T follicular helper cell (primary cell): ENCODE data around the gene CYREN.

Experiments
- DNase-seq: peaks from one replicate; pipeline ENCODE4 v3.0.0-alpha.2; 2020; ENCODE audit warnings: low read depth

CYREN gene

GRCh38 chr7:135197343-135197742, 26.8 kb upstream of the CYREN start:
- no peak for DNase-seq

- DNase-seq, result no peak
These were observed 25.6 kb upstream of the CYREN start for GRCh38 chr7:135195968-135196629.

- DNase-seq, result no peak
These were observed 24.6 kb upstream of the CYREN start for GRCh38 chr7:135195156-135195555.

- DNase-seq, result no peak
These were observed 24.1 kb upstream of the CYREN start for GRCh38 chr7:135194494-135195095.

- no peak for DNase-seq
These were observed 23.1 kb upstream of the CYREN start for GRCh38 chr7:135193615-135194081.

GRCh38 chr7:135192914-135193536, 22.5 kb upstream of the CYREN start:
- DNase-seq, result no peak

- DNase-seq, result no peak
These were observed 20.2 kb upstream of the CYREN start for GRCh38 chr7:135190703-135191102.

GRCh38 chr7:135189961-135190360, 19.5 kb upstream of the CYREN start:
- DNase-seq, result no peak

- no peak for DNase-seq
These were observed 18.7 kb upstream of the CYREN start for GRCh38 chr7:135189221-135189662.

- no peak for DNase-seq
These were observed 17.9 kb upstream of the CYREN start for GRCh38 chr7:135188298-135188984.

GRCh38 chr7:135186841-135187253, 16.3 kb upstream of the CYREN start:
- DNase-seq, result no peak

GRCh38 chr7:135186261-135186540, 15.7 kb upstream of the CYREN start:
- no peak for DNase-seq

GRCh38 chr7:135185471-135186260, 15.2 kb upstream of the CYREN start:
- no peak for DNase-seq

GRCh38 chr7:135184254-135184841, 13.8 kb upstream of the CYREN start:
- no peak for DNase-seq

GRCh38 chr7:135183478-135183877, 13.0 kb upstream of the CYREN start:
- no peak for DNase-seq

- no peak for DNase-seq
These were observed 11.6 kb upstream of the CYREN start for GRCh38 chr7:135181929-135182678.

- no peak for DNase-seq
These were observed 10.9 kb upstream of the CYREN start for GRCh38 chr7:135181261-135181928.

GRCh38 chr7:135180122-135180521, 9.6 kb upstream of the CYREN start:
- no peak for DNase-seq

- no peak for DNase-seq
These were observed 8.9 kb upstream of the CYREN start for GRCh38 chr7:135179321-135179925.

- DNase-seq, result no peak
These were observed 7.9 kb upstream of the CYREN start for GRCh38 chr7:135178364-135178763.
